RCC 7860 (cell line): ENCODE results near the gene PCDHGB5.
"Not testable (repeated sequence)": the region's sequence is repeated elsewhere in the genome, so short reads cannot be mapped to it uniquely, and the experiment has no call there.

Source experiments
- DNase-seq: peaks from one replicate; pipeline ENCODE4 v3.0.0-alpha.2; 2015; ENCODE audit warnings: low spot score
- FAIRE-seq: peaks from 2 replicates; lab custom pipeline; 2012; peaks lifted over from hg19 to GRCh38; lab: Jason Lieb, UNC

Gene PCDHGB5

DNA sequence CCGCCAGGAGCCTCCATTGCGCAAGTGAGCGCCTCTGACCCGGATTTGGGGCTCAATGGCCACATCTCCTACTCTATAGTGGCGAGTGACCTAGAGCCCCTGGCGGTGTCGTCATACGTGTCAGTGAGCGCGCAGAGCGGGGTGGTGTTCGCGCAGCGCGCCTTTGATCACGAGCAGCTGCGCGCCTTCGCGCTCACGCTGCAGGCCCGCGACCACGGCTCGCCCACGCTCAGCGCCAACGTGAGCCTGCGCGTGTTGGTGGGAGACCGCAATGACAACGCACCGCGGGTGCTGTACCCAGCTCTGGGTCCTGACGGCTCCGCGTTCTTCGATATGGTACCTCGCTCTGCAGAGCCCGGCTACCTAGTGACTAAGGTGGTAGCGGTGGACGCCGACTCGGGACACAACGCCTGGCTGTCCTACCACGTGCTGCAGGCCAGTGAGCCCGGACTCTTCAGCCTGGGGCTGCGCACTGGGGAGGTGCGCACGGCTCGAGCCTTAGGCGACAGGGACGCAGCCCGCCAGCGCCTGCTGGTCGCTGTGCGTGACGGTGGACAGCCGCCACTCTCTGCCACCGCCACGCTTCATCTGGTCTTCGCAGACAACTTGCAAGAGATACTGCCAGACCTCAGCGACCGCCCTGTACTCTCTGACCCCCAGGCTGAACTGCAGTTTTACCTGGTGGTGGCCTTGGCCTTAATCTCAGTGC, 12.0 kb downstream of the PCDHGB5 start:
- DNase-seq (no peak), FAIRE-seq (no peak)

DNA sequence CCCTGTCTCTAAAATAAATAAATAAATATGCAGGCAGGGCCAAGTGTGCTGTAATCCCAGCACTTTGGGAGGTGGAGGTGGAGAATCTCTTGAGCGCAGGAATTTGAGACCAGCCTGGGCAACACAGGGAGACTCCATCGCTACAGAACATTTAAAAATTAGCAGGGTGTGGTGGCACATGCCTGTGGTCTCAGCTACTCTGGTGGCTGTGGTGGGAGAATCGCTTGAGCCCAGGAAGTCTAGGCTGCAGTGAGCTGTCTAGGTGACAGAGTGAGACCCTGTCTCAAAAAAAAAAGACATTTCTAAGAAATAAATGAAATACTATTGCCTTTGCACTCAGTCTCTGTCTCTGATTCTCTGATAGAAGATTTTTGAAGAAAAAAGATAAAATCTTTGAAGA, 13.8 kb downstream of the PCDHGB5 start:
- FAIRE-seq, result no peak
- DNase-seq, result no peak

DNA sequence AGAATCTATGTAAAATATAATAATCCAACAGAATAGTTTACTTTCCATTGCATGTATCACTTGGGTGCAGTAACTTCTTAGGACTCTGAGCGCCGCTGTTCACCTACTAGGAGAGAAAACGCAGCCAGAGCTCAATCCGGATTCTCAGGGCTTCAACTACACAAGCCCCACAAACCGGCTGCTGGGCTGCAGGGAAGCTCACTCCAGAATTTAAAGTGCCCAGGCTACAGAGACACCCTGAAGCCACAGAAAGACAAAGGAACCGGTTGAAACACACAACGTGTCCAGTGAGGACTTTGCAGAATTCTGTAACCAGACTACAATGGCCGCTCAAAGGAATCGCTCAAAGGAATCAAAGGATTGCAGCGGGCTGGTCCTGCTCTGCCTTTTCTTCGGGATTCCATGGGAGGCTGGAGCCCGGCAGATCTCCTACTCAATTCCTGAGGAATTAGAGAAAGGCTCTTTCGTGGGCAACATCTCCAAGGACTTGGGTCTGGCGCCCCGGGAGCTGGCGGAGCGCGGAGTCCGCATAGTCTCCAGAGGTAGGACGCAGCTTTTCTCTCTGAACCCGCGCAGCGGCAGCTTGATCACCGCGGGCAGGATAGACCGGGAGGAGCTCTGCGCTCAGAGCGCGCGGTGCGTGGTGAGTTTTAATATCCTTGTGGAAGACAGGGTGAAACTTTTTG, 15.2 kb downstream of the PCDHGB5 start, which contains the start of gene PCDHGA10:
Gene PCDHGA10, plus strand, starts transcription at position 134 of the 686 bp plus-strand sequence. Its CDS starts 189 bp downstream, at position 323.
- DNase-seq (peak; percentile 56), FAIRE-seq (peak; percentile 52)

DNA sequence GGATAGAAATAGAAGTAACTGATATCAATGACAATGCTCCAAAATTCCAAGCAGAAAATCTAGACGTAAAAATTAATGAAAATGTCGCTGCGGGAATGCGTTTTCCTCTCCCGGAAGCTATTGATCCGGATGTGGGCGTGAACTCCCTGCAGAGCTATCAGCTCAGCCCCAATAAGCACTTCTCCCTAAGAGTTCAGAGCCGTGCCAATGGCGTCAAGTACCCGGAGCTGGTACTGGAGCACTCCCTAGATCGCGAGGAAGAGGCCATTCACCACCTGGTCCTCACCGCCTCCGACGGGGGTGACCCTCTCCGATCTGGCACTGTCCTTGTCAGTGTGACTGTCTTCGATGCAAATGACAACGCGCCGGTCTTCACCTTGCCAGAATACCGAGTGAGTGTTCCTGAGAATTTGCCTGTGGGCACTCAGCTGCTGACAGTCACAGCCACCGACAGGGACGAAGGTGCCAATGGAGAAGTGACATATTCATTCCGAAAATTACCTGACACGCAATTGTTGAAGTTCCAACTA, 15.9 kb downstream of the PCDHGB5 start:
- FAIRE-seq (no peak), DNase-seq (no peak)

DNA sequence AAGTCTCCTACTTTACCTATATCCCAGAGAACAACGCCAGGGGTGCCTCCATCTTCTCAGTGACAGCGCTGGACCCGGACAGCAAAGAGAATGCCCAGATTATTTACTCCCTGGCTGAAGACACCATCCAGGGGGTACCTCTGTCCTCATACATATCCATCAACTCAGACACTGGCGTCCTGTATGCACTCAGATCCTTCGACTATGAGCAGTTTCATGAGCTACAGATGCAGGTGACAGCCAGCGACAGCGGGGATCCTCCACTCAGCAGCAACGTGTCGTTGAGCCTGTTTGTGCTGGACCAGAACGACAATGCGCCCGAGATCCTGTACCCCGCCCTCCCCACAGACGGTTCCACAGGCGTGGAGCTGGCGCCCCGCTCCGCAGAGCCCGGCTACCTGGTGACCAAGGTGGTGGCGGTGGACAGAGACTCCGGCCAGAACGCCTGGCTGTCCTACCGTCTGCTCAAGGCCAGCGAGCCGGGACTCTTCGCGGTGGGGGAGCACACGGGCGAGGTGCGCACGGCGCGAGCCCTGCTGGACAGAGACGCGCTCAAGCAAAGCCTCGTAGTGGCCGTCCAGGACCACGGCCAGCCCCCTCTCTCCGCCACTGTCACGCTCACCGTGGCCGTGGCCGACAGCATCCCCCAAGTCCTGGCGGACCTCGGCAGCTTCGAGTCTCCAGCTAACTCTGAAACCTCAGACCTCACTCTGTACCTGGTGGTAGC, 17.0 kb downstream of the PCDHGB5 start:
- FAIRE-seq, DNase-seq: not testable (repeated sequence)

DNA sequence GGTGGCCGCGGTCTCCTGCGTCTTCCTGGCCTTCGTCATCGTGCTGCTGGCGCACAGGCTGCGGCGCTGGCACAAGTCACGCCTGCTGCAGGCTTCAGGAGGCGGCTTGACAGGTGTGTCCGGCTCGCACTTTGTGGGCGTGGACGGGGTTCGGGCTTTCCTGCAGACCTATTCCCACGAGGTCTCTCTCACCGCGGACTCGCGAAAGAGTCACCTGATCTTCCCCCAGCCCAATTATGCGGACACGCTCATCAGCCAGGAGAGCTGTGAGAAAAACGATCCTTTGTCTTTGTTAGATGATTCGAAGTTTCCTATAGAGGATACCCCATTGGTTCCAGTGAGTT, 17.5 kb downstream of the PCDHGB5 start:
- DNase-seq, FAIRE-seq: not testable (repeated sequence)

DNA sequence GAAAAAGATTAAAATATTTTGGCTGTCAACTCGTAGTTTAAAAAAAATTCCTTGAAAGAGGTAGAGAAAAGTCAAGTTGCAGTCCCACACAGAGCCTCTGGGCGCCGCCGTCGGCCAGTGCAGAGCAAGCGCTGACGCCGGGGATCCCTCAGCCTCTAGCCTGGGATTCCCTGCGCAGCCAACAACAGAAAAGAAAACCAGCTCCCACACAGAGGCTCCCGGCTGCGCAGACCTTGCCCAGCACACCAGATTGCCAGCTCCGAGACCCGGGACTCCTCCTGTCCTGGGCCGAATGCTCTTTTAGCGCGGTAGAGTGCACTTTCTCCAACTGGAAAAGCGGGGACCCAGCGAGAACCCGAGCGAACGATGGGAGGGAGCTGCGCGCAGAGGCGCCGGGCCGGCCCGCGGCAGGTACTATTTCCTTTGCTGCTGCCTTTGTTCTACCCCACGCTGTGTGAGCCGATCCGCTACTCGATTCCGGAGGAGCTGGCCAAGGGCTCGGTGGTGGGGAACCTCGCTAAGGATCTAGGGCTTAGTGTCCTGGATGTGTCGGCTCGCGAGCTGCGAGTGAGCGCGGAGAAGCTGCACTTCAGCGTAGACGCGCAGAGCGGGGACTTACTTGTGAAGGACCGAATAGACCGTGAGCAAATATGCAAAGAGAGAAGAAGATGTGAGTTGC, 19.9 kb downstream of the PCDHGB5 start, which contains the start of gene PCDHGB7:
Gene PCDHGB7, plus strand, starts transcription at position 184 of the 679 bp plus-strand sequence. Its CDS starts 183 bp downstream, at position 367.
- peak; percentile 30 for FAIRE-seq

DNA sequence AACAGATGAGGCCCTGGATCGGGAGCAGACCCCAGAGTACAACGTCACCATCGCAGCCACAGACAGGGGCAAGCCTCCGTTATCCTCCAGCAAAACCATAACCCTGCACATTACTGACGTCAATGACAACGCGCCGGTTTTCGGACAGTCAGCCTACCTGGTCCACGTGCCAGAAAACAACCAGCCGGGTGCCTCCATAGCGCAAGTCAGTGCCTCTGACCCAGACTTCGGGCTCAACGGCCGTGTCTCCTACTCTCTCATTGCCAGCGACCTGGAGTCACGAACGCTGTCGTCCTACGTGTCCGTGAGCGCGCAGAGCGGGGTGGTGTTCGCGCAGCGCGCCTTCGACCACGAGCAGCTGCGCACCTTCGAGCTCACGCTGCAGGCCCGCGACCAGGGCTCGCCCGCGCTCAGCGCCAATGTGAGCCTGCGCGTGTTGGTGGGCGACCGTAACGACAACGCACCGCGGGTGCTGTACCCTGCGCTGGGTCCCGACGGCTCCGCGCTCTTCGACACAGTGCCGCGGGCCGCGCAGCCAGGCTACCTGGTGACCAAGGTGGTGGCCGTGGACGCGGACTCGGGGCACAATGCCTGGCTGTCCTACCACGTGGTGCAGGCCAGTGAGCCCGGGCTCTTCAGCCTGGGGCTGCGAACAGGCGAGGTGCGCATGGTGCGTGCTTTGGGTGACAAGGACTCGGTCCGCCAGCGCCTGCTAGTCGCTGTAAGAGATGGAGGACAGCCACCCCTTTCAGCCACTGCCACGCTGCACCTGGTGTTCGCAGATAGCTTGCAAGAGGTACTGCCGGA, 21.5 kb downstream of the PCDHGB5 start:
- DNase-seq (no peak), FAIRE-seq (no peak)

More for the DNA sequence above, 19.9 kb downstream of the PCDHGB5 start, which contains the start of gene PCDHGB7:
- DNase-seq, result peak; percentile 39

DNA sequence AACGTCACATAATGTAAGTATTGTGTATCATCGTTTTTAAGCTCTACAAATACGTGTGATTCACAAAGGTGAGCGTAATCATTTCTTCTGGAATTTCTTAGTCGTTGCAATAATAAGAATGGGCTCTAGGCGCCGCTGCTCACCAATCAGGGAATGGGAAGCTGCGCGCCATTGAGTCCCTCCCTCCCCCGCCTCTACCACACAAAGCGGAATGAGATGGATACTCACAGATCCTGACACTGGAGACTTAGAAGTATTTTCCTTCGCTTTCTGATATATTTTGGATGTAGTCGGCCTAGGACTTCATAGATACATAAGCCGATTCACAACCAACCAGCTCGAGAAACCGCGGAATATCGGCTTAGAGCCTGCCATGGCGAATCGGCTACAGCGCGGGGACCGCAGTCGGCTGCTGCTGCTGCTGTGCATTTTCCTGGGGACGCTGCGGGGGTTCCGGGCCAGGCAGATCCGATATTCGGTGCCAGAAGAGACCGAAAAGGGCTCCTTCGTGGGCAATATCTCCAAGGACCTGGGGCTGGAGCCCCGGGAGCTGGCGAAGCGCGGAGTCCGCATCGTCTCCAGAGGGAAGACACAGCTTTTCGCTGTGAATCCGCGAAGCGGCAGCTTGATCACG, 23.2 kb downstream of the PCDHGB5 start, which contains the start of gene PCDHGA11:
Gene PCDHGA11, plus strand, starts transcription at position 197 of the 634 bp plus-strand sequence. Its CDS starts 177 bp downstream, at position 374.
- DNase-seq (no peak), FAIRE-seq (no peak)

DNA sequence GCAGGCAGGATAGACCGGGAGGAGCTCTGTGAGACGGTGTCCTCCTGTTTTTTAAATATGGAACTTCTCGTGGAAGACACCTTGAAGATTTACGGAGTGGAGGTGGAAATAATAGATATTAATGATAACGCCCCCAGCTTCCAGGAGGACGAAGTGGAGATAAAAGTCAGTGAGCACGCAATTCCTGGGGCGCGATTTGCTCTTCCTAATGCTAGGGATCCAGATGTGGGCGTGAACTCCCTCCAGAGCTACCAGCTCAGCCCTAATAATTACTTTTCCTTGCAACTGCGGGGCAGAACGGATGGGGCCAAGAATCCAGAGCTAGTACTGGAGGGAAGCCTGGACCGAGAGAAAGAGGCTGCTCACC, 23.7 kb downstream of the PCDHGB5 start:
- no peak for FAIRE-seq
- no peak for DNase-seq

DNA sequence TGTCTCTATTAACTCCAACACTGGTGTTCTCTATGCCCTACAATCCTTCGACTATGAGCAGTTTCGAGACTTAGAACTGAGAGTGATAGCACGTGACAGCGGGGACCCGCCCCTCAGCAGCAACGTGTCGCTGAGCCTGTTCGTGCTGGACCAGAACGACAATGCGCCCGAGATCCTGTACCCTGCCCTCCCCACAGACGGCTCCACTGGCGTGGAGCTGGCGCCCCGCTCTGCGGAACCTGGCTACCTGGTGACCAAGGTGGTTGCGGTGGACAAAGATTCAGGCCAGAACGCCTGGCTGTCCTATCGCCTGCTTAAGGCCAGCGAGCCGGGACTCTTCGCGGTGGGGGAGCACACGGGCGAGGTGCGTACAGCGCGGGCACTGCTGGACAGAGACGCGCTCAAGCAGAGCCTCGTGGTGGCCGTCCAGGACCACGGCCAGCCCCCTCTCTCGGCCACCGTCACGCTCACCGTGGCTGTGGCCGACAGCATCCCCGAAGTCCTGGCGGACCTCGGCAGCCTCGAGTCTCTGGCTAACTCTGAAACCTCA, 25.1 kb downstream of the PCDHGB5 start:
- FAIRE-seq, result no peak
- no peak for DNase-seq

DNA sequence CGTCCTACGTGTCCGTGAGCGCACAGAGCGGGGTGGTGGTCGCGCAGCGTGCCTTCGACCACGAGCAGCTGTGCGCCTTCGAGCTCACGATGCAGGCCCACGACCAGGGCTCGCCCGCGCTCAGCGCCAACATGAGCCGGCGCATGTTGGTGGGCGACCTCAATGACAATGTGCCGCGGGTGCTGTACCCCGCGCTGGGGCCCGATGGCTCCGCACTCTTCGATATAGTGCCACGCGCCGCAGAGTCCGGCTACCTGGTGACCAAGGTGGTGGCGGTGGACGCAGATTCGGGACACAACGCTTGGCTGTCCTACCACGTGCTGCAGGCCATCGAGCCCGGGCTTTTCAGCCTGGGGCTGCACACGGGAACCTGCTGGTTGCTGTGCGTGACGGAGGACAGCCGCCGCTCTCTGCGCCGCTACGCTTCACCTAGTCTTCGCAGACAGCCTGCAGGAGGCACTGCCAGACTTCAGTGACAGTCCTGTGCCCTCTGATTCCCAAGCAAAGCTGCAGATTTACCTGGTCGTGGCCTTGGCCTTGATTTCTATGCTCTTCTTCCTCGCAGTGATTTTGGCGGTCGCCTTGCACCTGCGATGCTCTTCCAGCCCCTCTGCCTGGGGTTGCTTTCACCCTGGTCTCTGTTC, 30.2 kb downstream of the PCDHGB5 start:
- FAIRE-seq, result no peak

DNA sequence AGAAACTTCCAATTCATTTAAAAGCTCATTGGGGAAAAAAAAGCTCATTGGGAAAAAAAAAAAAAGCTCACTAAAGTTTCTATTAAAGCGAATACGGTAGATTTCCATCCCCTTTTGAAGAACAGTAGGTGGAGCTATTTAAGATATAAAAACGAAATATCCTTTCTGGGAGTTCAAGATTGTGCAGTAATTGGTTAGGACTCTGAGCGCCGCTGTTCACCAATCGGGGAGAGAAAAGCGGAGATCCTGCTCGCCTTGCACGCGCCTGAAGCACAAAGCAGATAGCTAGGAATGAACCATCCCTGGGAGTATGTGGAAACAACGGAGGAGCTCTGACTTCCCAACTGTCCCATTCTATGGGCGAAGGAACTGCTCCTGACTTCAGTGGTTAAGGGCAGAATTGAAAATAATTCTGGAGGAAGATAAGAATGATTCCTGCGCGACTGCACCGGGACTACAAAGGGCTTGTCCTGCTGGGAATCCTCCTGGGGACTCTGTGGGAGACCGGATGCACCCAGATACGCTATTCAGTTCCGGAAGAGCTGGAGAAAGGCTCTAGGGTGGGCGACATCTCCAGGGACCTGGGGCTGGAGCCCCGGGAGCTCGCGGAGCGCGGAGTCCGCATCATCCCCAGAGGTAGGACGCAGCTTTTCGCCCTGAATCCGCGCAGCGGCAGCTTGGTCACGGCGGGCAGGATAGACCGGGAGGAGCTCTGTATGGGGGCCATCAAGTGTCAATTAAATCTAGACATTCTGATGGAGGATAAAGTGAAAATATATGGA, 32.8 kb downstream of the PCDHGB5 start, which contains the start of gene PCDHGA12:
Gene PCDHGA12, plus strand, starts transcription at position 176 of the 782 bp plus-strand sequence. Its CDS starts 253 bp downstream, at position 429.
- DNase-seq (peak; percentile 35), FAIRE-seq (no peak)

More for the DNA sequence above, 30.2 kb downstream of the PCDHGB5 start:
- DNase-seq, result no peak

DNA sequence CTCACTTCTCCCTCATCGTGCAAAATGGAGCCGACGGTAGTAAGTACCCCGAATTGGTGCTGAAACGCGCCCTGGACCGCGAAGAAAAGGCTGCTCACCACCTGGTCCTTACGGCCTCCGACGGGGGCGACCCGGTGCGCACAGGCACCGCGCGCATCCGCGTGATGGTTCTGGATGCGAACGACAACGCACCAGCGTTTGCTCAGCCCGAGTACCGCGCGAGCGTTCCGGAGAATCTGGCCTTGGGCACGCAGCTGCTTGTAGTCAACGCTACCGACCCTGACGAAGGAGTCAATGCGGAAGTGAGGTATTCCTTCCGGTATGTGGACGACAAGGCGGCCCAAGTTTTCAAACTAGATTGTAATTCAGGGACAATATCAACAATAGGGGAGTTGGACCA, 33.5 kb downstream of the PCDHGB5 start:
- FAIRE-seq (no peak), DNase-seq (no peak)

DNA sequence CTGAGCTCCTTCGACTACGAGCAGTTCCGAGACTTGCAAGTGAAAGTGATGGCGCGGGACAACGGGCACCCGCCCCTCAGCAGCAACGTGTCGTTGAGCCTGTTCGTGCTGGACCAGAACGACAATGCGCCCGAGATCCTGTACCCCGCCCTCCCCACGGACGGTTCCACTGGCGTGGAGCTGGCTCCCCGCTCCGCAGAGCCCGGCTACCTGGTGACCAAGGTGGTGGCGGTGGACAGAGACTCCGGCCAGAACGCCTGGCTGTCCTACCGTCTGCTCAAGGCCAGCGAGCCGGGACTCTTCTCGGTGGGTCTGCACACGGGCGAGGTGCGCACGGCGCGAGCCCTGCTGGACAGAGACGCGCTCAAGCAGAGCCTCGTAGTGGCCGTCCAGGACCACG, 34.6 kb downstream of the PCDHGB5 start:
- FAIRE-seq, DNase-seq: not testable (repeated sequence)

DNA sequence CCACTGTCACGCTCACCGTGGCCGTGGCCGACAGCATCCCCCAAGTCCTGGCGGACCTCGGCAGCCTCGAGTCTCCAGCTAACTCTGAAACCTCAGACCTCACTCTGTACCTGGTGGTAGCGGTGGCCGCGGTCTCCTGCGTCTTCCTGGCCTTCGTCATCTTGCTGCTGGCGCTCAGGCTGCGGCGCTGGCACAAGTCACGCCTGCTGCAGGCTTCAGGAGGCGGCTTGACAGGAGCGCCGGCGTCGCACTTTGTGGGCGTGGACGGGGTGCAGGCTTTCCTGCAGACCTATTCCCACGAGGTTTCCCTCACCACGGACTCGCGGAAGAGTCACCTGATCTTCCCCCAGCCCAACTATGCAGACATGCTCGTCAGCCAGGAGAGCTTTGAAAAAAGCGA, 35.0 kb downstream of the PCDHGB5 start:
- not testable (repeated sequence) for DNase-seq, FAIRE-seq

DNA sequence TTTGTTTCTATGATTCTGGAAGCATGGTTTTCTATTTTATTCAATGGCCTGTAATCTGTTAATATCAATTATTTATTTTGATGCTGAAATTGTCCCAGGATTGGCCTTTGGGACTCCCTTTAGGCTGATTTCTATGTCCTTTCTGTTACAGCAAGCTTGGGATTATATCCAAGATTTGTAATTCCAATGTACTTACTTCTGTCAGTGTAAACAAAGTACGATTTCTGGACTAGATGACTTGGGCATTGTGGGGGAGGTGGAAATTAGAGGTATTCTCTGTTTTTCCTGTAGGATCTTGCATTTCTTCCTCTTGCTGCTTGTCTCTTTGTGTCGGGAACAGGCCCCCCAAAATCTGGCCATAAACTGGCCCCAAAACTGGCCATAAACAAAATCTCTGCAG, 36.3 kb downstream of the PCDHGB5 start:
- DNase-seq (no peak), FAIRE-seq (no peak)
